Renal cortex interstitium (tissue), 11 donors: ENCODE measurements around the gene MRE11. TPM values are rescaled to one million over a fixed set of nuclear protein-coding genes. Genes with fewer than 3 reads are reported as not detected.

ENCODE experiments used
- DNase-seq, 11 donors: peaks; one replicate each; pipeline ENCODE4 v3.0.0-alpha.2; 2013; ENCODE audit warnings: low read depth in 9 of 11, low spot score in 4 of 11; ENCODE audit errors: extremely low read depth in 1 of 11
- polyA plus RNA-seq, 3 donors: library from polyadenylated mRNA; unstranded; fragments of 120-200 nt; gene quantifications; one replicate each; pipeline ENCODE4 v1.2.1, GENCODE V29; 2013; ENCODE audit not compliant: insufficient read length in 3 of 3

Gene MRE11
- polyA plus RNA-seq, 3 donors = 26.8 to 32.6 (median 28.3) TPM

GRCh38 chr11:94452988-94453387 is 40.7 kb downstream of the MRE11 start:
- DNase-seq = no peak

GRCh38 chr11:94450048-94450447 is 43.6 kb downstream of the MRE11 start:
- DNase-seq = no peak

GRCh38 chr11:94449437-94449836 is 44.2 kb downstream of the MRE11 start:
- DNase-seq = no peak

- DNase-seq = no peak
These were observed 44.6 kb downstream of the MRE11 start for GRCh38 chr11:94449029-94449428.

- DNase-seq = no peak
These were observed 46.5 kb downstream of the MRE11 start for GRCh38 chr11:94447149-94447548.

GRCh38 chr11:94445641-94446040 is 48.0 kb downstream of the MRE11 start:
- no peak for DNase-seq

GRCh38 chr11:94433049-94433448 is 60.6 kb downstream of the MRE11 start:
- no peak for DNase-seq

- no peak for DNase-seq
These were observed 69.0 kb downstream of the MRE11 start for GRCh38 chr11:94424662-94425061.

- DNase-seq = no peak
These were observed 69.6 kb downstream of the MRE11 start for GRCh38 chr11:94424011-94424410.

GRCh38 chr11:94423507-94423906 is 70.1 kb downstream of the MRE11 start:
- peak in 8 of 11 donors; percentile 31 to 69 (median 55) for DNase-seq

GRCh38 chr11:94418123-94418765 is 75.4 kb downstream of the MRE11 start:
- DNase-seq = no peak

- DNase-seq = peak in 3 of 11 donors; percentile 20 to 36 (median 21)
These were observed 76.2 kb downstream of the MRE11 start for GRCh38 chr11:94417386-94417987.

- no peak for DNase-seq
These were observed 88.4 kb downstream of the MRE11 start for GRCh38 chr11:94405062-94405833.

GRCh38 chr11:94402355-94402754 is 91.3 kb downstream of the MRE11 start:
- DNase-seq = no peak

- no peak for DNase-seq
These were observed 91.8 kb downstream of the MRE11 start for GRCh38 chr11:94401773-94402265.

- peak in 4 of 11 donors; percentile 20 to 30 (median 28) for DNase-seq
These were observed 92.5 kb downstream of the MRE11 start, which contains the start of gene GPR83 for GRCh38 chr11:94400839-94401772. Gene GPR83, minus strand, starts transcription at chr11:94401419. Its CDS starts 172 bp downstream, at chr11:94401247.

GRCh38 chr11:94400457-94400838 is 93.2 kb downstream of the MRE11 start:
- no peak for DNase-seq

GRCh38 chr11:94400050-94400449 is 93.6 kb downstream of the MRE11 start:
- DNase-seq = no peak

GRCh38 chr11:94398101-94398500 is 95.5 kb downstream of the MRE11 start:
- DNase-seq = no peak
